ENCODE data around the gene UBE2E3. TPM values are rescaled to one million over a fixed set of nuclear protein-coding genes. Genes with fewer than 3 reads are reported as not detected.

UBE2E3 gene
- total and polyA plus RNA-seq, 2 of the 13 experiments (the other 11 are each of a cell fraction or from before 2014, with no cell fraction given), result 45.7 to 92.6 TPM

DNA sequence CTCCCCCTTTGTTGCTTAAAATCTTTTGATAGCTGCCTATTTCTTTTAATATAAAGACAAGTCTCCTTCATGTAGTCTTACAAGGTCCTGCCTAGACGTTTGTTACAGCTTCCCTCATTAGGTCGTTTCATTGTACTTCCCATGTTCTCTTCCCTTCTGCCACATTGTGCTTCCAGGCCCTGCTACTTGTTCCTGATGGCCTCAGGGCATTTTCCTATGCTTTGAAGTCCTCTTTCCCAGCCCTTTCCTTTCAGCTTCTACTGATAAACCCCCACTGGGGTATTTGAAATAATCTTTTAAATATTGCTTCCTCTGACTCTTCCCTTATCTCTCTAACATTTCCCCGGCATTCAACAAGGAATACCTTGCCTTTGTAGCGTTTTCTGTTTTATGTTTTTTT, 67.4 kb downstream of the UBE2E3 start:
- Histone ChIP-seq H3K4me3 (replicated peaks in 1 of 3; ENCODE audit: insufficient read depth in 1 of 3, low read depth in 2 of 3, low read length in 3 of 3) (no peak overlapping the region), H3K4me2 (ENCODE audit: low read depth, low read length) (no peak overlapping the region), H3K4me1 (ENCODE audit: insufficient read depth, low read length) (no peaks in the 10 kb centered on the region), H2AFZ (ENCODE audit: low read length) (no peak overlapping the region), H3K9me3 (ENCODE audit: low read length) (no peaks in the 10 kb centered on the region), H3K9ac (ENCODE audit: insufficient read depth, low read depth, low read length) (no peak overlapping the region), H3K27me3 (ENCODE audit: control insufficient read depth in 1 of 2, insufficient read depth in 2 of 2, low read length in 2 of 2) (no peaks in the 10 kb centered on the region), H3K36me3 (replicated peaks in 1 of 2; ENCODE audit: control insufficient read depth in 1 of 2, insufficient read depth in 2 of 2, low read length in 2 of 2) (no peaks in the 10 kb centered on the region), H3K79me2 (ENCODE audit: insufficient read depth, low read length) (no peaks in the 10 kb centered on the region), H4K20me1 (ENCODE audit: insufficient read depth, low read length) (peaks cover 3% of the 10 kb centered on the region; the same call in 1 of the 2 replicates), H3K27ac (ENCODE audit: extremely low read length, insufficient read depth, low read length) (no peak overlapping the region)
- DNase-seq (ENCODE audit: low spot score), result no peak
- in situ Hi-C loops (cut with HindIII; ENCODE audit: extremely low pct_ligation_motif_present, low pct_unique_long_range_greater_than_20kb), result no loop called here
- no TSS peak for BruUV-seq (replicated peaks)
- no peak for ATAC-seq
- no peak for FAIRE-seq
- ChIA-PET POLR2A (no interaction called here), CTCF (ENCODE audit: low intra/inter-chr PET ratio, low total read pairs) (no interaction called here)
- intact Hi-C loops (cut with micrococcal nuclease; ENCODE audit: unreplicated experiment), result no loop called here
- 80% methylated on average over 4 of the region's 4 CpGs for WGBS (ENCODE audit: low lambda C conversion rate)
- TF ChIP-seq TAF1 (CRISPR knock-in tag; IDR thresholded peaks at IDR 0.05) (no peak), MYNN (CRISPR knock-in tag; IDR thresholded peaks at IDR 0.05; ENCODE audit: low read depth) (no peak), SIN3A (IDR thresholded peaks at IDR 0.05; ENCODE audit: borderline replicate concordance, low read depth, low read length) (no peak), CBFB (CRISPR knock-in tag; IDR thresholded peaks at IDR 0.05) (no peak), ATF7 (IDR thresholded peaks at IDR 0.05) (no peak), ATF7 (CRISPR knock-in tag; IDR thresholded peaks at IDR 0.05) (no peak), ZNF615 (CRISPR knock-in tag; IDR thresholded peaks at IDR 0.05; ENCODE audit: borderline replicate concordance) (no peak), ZNF781 (CRISPR knock-in tag; IDR thresholded peaks at IDR 0.05; ENCODE audit: borderline replicate concordance, not compliant biosample characterization) (no peak)
- TF ChIP-seq, protein P1, sequence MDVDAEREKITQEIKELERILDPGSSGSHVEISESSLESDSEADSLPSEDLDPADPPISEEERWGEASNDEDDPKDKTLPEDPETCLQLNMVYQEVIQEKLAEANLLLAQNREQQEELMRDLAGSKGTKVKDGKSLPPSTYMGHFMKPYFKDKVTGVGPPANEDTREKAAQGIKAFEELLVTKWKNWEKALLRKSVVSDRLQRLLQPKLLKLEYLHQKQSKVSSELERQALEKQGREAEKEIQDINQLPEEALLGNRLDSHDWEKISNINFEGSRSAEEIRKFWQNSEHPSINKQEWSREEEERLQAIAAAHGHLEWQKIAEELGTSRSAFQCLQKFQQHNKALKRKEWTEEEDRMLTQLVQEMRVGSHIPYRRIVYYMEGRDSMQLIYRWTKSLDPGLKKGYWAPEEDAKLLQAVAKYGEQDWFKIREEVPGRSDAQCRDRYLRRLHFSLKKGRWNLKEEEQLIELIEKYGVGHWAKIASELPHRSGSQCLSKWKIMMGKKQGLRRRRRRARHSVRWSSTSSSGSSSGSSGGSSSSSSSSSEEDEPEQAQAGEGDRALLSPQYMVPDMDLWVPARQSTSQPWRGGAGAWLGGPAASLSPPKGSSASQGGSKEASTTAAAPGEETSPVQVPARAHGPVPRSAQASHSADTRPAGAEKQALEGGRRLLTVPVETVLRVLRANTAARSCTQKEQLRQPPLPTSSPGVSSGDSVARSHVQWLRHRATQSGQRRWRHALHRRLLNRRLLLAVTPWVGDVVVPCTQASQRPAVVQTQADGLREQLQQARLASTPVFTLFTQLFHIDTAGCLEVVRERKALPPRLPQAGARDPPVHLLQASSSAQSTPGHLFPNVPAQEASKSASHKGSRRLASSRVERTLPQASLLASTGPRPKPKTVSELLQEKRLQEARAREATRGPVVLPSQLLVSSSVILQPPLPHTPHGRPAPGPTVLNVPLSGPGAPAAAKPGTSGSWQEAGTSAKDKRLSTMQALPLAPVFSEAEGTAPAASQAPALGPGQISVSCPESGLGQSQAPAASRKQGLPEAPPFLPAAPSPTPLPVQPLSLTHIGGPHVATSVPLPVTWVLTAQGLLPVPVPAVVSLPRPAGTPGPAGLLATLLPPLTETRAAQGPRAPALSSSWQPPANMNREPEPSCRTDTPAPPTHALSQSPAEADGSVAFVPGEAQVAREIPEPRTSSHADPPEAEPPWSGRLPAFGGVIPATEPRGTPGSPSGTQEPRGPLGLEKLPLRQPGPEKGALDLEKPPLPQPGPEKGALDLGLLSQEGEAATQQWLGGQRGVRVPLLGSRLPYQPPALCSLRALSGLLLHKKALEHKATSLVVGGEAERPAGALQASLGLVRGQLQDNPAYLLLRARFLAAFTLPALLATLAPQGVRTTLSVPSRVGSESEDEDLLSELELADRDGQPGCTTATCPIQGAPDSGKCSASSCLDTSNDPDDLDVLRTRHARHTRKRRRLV (CRISPR knock-in tag; IDR thresholded peaks at IDR 0.05), result no peak
- TF ChIP-seq, protein P2, sequence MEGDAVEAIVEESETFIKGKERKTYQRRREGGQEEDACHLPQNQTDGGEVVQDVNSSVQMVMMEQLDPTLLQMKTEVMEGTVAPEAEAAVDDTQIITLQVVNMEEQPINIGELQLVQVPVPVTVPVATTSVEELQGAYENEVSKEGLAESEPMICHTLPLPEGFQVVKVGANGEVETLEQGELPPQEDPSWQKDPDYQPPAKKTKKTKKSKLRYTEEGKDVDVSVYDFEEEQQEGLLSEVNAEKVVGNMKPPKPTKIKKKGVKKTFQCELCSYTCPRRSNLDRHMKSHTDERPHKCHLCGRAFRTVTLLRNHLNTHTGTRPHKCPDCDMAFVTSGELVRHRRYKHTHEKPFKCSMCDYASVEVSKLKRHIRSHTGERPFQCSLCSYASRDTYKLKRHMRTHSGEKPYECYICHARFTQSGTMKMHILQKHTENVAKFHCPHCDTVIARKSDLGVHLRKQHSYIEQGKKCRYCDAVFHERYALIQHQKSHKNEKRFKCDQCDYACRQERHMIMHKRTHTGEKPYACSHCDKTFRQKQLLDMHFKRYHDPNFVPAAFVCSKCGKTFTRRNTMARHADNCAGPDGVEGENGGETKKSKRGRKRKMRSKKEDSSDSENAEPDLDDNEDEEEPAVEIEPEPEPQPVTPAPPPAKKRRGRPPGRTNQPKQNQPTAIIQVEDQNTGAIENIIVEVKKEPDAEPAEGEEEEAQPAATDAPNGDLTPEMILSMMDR (CRISPR knock-in tag; IDR thresholded peaks at IDR 0.05), result no peak
- TF ChIP-seq, protein P3, sequence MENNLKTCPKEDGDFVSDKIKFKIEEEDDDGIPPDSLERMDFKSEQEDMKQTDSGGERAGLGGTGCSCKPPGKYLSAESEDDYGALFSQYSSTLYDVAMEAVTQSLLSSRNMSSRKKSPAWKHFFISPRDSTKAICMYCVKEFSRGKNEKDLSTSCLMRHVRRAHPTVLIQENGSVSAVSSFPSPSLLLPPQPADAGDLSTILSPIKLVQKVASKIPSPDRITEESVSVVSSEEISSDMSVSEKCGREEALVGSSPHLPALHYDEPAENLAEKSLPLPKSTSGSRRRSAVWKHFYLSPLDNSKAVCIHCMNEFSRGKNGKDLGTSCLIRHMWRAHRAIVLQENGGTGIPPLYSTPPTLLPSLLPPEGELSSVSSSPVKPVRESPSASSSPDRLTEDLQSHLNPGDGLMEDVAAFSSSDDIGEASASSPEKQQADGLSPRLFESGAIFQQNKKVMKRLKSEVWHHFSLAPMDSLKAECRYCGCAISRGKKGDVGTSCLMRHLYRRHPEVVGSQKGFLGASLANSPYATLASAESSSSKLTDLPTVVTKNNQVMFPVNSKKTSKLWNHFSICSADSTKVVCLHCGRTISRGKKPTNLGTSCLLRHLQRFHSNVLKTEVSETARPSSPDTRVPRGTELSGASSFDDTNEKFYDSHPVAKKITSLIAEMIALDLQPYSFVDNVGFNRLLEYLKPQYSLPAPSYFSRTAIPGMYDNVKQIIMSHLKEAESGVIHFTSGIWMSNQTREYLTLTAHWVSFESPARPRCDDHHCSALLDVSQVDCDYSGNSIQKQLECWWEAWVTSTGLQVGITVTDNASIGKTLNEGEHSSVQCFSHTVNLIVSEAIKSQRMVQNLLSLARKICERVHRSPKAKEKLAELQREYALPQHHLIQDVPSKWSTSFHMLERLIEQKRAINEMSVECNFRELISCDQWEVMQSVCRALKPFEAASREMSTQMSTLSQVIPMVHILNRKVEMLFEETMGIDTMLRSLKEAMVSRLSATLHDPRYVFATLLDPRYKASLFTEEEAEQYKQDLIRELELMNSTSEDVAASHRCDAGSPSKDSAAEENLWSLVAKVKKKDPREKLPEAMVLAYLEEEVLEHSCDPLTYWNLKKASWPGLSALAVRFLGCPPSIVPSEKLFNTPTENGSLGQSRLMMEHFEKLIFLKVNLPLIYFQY (CRISPR knock-in tag; IDR thresholded peaks at IDR 0.05; ENCODE audit: borderline replicate concordance), result no peak
- TF ChIP-seq, protein P4, sequence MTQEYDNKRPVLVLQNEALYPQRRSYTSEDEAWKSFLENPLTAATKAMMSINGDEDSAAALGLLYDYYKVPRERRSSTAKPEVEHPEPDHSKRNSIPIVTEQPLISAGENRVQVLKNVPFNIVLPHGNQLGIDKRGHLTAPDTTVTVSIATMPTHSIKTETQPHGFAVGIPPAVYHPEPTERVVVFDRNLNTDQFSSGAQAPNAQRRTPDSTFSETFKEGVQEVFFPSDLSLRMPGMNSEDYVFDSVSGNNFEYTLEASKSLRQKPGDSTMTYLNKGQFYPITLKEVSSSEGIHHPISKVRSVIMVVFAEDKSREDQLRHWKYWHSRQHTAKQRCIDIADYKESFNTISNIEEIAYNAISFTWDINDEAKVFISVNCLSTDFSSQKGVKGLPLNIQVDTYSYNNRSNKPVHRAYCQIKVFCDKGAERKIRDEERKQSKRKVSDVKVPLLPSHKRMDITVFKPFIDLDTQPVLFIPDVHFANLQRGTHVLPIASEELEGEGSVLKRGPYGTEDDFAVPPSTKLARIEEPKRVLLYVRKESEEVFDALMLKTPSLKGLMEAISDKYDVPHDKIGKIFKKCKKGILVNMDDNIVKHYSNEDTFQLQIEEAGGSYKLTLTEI (CRISPR knock-in tag; conservative IDR thresholded peaks at IDR 0.05), result no peak
